ENCODE data around the gene EFCAB6.

DNA sequence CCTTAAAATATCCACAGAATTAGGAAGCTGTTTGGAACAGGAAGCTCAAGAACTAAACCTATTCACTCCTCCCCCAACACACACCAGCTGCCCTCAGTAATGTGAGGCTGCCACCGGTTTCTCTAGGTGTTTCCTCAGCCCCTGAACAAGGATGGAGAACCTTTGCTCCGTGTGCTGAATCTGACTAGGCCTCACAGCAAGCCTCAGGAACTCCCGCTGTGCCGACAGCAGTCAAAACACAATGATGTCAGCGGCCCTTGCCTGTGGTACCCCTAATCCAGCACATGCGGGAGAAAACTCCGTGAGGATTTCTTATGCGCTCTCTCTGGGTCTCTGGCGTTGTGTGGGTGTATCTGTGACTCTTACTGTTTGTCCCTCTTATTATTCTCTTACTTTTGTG, 153.3 kb downstream of the EFCAB6 start:
- TF ChIP-seq ZFP30 (CRISPR knock-in tag; IDR thresholded peaks at IDR 0.05) (no peak), ARNTL (CRISPR knock-in tag; IDR thresholded peaks at IDR 0.05; ENCODE audit: borderline replicate concordance, low read depth) (no peak), ZFP3 (CRISPR knock-in tag; IDR thresholded peaks at IDR 0.05) (no peak)
- TF ChIP-seq, protein P1, sequence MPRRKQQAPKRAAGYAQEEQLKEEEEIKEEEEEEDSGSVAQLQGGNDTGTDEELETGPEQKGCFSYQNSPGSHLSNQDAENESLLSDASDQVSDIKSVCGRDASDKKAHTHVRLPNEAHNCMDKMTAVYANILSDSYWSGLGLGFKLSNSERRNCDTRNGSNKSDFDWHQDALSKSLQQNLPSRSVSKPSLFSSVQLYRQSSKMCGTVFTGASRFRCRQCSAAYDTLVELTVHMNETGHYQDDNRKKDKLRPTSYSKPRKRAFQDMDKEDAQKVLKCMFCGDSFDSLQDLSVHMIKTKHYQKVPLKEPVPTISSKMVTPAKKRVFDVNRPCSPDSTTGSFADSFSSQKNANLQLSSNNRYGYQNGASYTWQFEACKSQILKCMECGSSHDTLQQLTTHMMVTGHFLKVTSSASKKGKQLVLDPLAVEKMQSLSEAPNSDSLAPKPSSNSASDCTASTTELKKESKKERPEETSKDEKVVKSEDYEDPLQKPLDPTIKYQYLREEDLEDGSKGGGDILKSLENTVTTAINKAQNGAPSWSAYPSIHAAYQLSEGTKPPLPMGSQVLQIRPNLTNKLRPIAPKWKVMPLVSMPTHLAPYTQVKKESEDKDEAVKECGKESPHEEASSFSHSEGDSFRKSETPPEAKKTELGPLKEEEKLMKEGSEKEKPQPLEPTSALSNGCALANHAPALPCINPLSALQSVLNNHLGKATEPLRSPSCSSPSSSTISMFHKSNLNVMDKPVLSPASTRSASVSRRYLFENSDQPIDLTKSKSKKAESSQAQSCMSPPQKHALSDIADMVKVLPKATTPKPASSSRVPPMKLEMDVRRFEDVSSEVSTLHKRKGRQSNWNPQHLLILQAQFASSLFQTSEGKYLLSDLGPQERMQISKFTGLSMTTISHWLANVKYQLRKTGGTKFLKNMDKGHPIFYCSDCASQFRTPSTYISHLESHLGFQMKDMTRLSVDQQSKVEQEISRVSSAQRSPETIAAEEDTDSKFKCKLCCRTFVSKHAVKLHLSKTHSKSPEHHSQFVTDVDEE (CRISPR knock-in tag; IDR thresholded peaks at IDR 0.05), result no peak
- TF ChIP-seq, protein P2, sequence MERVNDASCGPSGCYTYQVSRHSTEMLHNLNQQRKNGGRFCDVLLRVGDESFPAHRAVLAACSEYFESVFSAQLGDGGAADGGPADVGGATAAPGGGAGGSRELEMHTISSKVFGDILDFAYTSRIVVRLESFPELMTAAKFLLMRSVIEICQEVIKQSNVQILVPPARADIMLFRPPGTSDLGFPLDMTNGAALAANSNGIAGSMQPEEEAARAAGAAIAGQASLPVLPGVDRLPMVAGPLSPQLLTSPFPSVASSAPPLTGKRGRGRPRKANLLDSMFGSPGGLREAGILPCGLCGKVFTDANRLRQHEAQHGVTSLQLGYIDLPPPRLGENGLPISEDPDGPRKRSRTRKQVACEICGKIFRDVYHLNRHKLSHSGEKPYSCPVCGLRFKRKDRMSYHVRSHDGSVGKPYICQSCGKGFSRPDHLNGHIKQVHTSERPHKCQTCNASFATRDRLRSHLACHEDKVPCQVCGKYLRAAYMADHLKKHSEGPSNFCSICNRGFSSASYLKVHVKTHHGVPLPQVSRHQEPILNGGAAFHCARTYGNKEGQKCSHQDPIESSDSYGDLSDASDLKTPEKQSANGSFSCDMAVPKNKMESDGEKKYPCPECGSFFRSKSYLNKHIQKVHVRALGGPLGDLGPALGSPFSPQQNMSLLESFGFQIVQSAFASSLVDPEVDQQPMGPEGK (CRISPR knock-in tag; IDR thresholded peaks at IDR 0.05; ENCODE audit: borderline replicate concordance), result no peak
- TF ChIP-seq, protein P3, sequence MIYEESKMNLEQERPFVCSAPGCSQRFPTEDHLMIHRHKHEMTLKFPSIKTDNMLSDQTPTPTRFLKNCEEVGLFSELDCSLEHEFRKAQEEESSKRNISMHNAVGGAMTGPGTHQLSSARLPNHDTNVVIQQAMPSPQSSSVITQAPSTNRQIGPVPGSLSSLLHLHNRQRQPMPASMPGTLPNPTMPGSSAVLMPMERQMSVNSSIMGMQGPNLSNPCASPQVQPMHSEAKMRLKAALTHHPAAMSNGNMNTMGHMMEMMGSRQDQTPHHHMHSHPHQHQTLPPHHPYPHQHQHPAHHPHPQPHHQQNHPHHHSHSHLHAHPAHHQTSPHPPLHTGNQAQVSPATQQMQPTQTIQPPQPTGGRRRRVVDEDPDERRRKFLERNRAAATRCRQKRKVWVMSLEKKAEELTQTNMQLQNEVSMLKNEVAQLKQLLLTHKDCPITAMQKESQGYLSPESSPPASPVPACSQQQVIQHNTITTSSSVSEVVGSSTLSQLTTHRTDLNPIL (CRISPR knock-in tag; IDR thresholded peaks at IDR 0.05; ENCODE audit: low read depth), result no peak

All from SK-N-SH treated with all-trans-retinoic acid at 6 μM for 48 hours (cell line).